Uterus (tissue), 2 donors: Measurements from ENCODE around the gene GAPVD1.

ENCODE experiments used
- POLR2A ChIP-seq, 2 donors: fragments of 450-650 bp; IDR thresholded peaks; one replicate each; pipeline ENCODE4 v1.6.1; 2016; ENCODE audit warnings: antibody characterized with exemption in 2 of 2, mild to moderate bottlenecking in 1 of 2, moderate library complexity in 1 of 2
- TF ChIP-seq, protein P1 (sequence below), 4 experiments: fragments of 200-600 bp in 2 of 4; fragments of 450-650 bp in 2 of 4; sonication (generic) in 2 of 4; IDR thresholded peaks; one replicate each; pipeline ENCODE4 v1.5.1; 2016 to 2019; ENCODE audit warnings: antibody characterized with exemption in 4 of 4, mild to moderate bottlenecking in 2 of 4, moderate library complexity in 1 of 4

- TF ChIP-seq, protein P1, sequence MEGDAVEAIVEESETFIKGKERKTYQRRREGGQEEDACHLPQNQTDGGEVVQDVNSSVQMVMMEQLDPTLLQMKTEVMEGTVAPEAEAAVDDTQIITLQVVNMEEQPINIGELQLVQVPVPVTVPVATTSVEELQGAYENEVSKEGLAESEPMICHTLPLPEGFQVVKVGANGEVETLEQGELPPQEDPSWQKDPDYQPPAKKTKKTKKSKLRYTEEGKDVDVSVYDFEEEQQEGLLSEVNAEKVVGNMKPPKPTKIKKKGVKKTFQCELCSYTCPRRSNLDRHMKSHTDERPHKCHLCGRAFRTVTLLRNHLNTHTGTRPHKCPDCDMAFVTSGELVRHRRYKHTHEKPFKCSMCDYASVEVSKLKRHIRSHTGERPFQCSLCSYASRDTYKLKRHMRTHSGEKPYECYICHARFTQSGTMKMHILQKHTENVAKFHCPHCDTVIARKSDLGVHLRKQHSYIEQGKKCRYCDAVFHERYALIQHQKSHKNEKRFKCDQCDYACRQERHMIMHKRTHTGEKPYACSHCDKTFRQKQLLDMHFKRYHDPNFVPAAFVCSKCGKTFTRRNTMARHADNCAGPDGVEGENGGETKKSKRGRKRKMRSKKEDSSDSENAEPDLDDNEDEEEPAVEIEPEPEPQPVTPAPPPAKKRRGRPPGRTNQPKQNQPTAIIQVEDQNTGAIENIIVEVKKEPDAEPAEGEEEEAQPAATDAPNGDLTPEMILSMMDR (IDR thresholded peaks at IDR 0.05) = peak in 1 of 4 experiments; percentile 7
- TF ChIP-seq POLR2A (IDR thresholded peaks at IDR 0.05) = no peak
Measured at GRCh38 chr9:125343518-125344275, 82.1 kb downstream of the GAPVD1 start.
